GM19043 (cell line): ENCODE data around the gene NKAIN1.
"Not testable (repeated sequence)": the region's sequence is repeated elsewhere in the genome, so short reads cannot be mapped to it uniquely, and the experiment has no call there.

ENCODE experiments used
- ATAC-seq: cut with Tn5 transposase; IDR thresholded peaks from one replicate; pipeline ENCODE4 v1.9.1; 2021; ENCODE audit warnings: low read depth; ENCODE audit not compliant: unreplicated experiment

Gene NKAIN1

DNA sequence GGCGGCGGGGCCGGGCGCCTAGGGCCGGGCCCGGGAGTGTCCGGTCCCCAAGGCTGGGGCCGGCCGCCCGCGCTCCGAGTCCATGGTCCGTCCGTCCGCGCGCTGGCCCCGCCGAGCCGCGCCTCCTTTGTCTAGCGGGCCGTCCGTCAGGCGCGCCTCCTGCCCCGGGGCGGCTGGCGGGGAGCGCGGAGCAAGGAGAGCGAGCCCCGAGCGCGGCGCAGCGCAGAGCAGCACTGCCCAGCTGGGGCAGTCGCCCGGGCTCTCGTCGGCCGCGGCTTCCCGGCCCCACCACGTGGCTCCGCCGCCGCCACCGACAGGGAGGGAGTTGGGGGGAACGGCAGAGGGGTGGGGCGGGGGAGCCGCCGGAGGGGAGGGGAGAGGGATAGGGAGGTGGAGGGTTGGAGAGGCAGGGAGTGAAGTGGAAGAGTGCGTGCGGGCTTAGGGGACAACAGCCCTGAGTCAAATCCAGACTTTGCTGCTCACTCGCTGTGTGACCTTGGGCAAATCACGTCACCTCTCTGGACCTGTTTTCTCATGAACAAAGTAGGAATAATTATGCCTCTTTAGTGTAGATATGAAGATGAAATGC lies at the start of gene NKAIN1:
Gene NKAIN1 (minus strand): TSS at position 235 of the 589 bp plus-strand sequence. CDS start 340 bp downstream, outside the sequence.
- ATAC-seq, result no peak

DNA sequence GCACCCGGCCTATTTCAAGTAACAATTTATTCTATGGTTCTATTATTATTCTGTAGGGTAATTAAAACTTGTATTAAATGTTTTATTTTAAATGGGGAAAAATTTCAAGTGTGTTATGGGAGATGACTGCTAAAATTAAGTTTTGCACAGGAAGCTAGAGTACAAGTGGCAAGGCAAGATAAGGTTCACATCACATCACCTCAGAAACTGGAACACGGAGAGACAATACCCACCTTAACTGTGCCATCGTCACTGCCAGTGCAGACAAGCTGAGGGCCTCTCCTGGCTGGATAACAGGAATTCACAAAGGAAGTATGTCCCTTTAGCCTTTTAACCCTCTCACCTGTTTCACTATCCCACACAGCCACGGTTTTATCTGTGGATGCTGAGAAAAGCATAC lies 49.3 kb upstream of the NKAIN1 start:
- ATAC-seq, result no peak

DNA sequence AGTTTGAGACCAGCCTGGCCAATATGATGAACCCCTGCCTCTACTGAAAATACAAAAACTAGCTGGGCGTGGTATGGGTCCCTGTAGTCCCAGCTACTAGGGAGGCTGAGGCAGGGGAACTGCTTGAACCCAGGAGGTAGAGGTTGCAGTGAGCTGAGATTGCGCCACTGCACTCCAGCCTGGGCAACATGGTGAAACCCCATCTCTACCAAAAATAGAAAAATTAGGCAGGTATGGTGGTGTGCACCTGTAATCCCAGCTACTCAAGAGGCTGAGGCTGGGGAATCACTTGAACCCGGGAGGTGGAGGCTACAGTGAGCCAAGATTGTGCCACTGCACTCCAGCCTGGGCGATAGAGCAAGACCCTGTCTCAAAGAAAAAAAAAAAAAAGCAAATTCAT lies 48.1 kb upstream of the NKAIN1 start:
- not testable (repeated sequence) for ATAC-seq

DNA sequence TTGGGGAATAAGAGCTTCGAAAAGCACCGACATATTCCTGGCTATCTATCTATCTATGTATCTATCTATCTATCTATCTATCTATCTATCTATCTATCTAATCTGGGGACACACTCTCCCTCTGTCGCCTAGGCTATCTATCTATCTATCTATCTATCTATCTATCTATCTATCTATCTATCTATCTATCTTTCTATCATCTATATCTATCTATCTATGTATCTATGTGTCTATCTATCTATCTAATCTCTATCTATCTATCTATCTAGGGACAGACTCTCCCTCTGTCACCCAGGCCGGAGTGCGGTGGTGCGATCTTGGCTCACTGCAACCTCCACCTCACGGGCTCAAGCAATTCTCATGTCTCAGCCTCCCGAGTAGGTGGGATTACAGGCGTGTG lies 42.7 kb upstream of the NKAIN1 start:
- ATAC-seq, result not testable (repeated sequence)

DNA sequence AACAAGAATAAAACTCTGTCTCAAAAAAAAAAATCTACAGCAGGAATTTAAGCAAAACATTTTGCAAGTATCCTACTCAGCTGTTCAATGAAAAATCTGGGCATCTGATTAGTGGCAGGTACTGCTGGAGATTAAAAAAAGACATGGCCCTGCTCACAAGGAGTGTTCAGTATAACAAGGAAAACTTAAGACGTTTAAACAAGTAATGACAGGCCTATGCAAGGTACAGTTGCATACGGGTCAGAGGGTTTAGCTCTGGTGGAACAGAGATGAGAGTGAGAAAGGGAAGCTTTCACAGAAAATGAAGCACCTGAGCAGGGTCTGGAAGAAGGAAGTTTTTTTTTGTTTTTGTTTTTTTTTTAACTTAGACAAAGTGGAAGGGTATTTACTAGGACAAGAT lies 33.9 kb upstream of the NKAIN1 start:
- no peak for ATAC-seq

DNA sequence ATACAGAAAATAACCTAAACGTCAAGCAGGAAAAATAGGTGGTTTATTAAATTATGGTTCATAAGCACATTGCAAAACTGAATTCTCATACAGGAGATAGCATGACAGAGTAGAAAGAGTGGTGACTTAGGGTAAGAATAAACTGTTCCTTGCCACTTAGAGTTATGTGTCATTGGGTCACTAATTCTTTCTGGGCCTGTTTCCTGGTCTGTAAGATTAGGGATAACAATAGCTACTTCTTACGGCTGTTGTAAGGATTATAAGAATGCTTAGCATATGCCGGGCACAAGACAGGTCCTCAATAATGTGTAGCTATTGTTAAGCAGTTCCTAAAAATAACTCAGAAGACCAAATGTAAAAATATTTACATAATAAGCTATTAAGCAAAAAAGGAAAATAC lies 32.7 kb upstream of the NKAIN1 start:
- ATAC-seq, result no peak

DNA sequence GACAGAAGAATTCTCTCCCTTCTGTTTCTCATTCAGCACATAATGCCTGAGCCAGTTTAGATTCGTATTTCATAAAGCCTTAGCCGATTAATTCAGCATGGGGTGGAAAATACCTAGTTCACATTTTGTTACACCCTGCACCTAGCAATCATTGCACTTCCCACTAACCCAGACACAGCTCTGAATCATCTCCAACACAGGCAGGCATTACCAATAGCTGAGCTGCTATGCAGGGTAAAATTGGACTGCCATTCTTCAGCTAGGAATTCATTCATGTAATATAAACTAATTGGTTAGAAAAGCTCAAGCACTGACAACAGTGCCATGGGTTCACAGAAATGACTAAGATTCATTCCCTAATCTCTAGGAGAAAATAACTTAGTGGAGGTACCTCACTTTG lies 26.9 kb upstream of the NKAIN1 start:
- no peak for ATAC-seq

DNA sequence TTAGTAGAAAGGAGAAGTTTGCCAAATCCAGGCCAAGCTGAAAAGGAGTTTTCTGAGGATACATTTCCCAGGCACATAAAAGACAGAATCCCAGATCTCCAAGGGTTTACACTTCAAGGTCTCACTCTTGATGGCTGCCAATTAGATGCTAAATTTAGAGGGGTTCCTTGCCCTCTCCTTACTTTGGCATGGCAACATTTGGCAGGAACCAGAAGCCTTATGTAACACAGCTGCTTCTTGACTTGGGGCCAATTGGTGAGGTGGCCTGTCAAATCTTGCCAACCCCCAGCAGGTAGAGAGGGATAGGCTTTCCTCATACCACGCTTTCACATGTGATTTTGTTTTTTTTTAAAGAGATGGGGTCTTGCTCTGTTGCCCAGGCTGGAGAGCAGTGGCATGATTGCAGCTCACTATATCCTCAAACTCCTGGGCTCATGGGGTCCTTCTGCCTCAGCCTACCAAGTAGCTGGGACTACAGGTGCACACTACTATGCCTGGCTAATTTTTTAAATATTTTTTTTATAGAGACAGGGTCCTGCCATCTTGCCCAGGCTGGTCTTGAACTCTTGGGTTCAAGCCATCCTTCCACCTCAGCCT lies 25.2 kb upstream of the NKAIN1 start:
- ATAC-seq, result no peak

DNA sequence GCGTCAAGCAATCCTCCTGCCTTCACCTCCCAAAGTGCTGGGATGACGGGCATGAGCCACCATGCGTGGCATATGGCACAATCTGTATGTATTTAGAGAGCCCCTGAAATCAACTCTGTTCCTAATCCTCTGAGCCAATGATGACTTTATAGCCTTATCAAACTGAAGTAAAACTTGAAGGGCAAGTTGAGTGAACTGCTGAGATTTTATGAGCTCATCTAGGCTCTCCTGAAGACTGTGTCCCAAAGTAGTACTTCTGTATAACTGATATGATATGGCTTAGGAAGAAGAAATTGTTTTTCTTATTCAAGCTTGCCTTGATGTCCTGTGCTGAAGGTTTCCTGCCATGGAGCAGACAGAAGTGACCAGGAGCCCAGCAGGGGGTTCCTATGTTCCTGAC lies 23.7 kb upstream of the NKAIN1 start:
- ATAC-seq, result no peak

DNA sequence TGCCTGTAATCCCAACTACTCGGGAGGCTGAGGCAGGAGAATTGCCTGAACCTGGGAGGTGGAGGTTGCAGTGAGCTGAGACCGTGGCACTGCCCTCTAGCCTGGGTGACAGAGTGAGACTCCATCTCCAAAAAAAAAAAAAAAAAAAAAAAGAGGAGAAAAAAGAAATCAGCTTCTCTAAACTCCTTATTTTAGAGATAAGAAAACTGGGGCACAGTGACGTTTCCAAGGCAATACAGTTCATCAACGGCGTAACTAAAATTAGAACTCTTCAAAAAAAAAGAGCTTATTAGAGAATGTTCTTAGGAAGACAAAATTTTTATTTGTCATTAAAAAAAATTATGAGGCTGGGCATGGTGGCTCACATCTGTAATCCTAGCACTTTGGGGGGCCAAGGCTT lies 22.7 kb upstream of the NKAIN1 start:
- ATAC-seq, result not testable (repeated sequence)

DNA sequence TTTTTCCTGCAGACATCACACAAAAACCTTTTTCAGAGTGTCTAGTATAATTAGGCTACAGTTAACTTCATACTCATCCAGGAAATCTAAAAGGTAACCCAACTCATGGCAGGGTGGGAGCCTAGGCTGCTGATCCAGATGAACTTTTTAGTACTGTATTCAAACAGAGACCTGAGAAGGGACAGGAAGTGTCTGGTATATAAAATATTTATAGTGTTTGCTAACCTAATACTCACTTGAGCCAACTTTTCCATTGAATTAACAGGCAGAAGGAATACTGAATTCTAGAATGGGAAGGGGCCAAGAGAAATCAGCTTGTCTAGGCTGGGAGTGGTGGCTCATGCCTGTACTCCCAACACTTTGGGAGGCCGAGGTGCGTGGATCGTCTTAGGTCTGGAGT lies 22.2 kb upstream of the NKAIN1 start:
- ATAC-seq, result no peak

DNA sequence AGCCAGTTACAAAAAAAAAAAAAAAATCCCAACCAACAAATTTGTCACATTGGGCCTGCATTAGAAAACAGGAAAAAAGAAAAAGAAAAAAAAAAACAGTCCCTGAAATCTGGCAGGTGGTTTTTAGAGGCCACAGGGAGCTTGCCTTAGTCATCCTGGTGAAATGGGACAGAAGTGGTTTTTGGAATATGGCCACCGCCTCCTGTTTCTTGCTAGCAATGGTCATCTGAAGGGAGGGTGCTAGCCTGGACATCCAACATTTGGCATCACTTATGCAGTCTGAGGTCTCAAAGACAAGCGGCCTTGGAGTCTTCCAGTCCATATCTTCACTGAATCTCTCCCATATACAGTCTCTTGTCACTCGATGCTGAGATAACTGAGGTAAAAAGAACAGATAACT lies 20.1 kb upstream of the NKAIN1 start:
- ATAC-seq, result no peak

DNA sequence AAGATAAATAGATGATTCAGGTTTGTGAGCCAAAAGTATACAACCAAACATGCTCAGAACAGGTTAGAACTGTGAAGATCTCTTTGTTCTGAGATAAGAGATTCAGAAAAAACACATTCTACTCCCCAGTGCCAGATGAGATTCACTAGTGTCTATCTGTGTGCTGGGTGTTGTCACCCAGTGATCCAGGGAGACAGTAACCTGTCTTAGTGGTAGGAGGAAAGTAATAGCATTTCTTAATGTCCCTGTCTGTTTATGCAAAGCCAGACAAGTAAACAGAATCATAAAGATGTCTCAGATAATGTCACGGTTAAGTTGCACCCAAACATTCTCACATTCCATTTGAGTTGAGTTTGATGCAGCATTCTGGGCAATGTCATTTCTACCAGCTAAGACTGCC lies 18.9 kb upstream of the NKAIN1 start:
- no peak for ATAC-seq

DNA sequence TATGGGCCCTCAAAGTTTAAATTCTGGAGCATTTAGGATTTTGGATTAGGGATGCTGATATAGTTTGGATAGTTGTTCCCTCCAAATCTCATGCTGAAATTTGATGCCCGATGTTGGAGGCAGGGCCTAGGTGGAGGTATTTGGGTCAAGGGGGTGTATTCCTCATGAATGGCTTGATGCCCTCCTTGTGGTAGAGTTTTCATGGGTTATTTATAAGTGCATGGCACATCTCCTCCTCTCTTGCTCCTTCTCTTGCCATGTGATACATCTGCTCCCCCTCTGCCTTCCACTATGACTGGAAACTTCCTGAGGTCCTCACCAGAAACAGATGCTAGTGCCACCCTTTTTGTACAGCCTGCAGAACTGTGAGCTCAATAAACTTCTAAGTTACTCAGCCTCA lies 17.5 kb upstream of the NKAIN1 start:
- no peak for ATAC-seq

DNA sequence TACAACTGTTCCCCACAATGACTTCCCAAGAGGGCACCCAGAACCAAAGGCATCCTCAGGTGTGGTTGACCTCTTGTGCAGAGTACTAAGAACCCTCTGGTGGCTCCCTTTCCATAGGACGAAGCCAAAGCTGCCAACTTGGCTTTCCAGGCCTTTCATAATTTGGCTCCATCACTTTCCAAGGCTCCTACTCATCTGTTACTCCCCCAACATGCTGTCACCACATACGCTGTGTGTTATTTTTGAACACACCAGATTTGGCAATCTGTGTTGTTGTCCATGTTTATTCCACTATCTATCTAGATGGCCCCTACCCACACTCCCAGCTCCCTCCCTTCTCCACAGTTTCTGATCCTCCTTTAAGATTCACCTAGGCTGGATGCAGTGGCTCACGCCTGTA lies 10.2 kb upstream of the NKAIN1 start:
- ATAC-seq, result no peak

DNA sequence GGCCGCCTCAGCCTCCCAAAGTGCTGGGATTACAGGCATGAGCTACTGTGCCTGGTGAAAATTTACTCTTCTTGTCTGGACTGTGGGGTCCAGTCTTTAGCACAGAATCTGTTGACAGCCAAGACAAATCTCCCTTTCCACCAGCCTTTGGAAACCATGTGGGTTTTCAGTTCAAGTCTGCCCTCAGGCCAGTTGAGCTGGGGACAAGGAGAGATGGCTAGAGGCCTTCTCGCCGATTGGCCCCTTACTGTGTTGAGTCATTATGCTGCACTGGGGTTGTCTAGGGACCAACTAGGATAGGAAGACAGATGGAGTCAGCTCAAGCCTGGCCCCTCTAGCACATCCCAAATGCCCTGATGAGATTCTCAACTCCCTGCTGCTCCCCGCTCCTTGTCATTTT lies 8.6 kb upstream of the NKAIN1 start:
- ATAC-seq, result no peak

DNA sequence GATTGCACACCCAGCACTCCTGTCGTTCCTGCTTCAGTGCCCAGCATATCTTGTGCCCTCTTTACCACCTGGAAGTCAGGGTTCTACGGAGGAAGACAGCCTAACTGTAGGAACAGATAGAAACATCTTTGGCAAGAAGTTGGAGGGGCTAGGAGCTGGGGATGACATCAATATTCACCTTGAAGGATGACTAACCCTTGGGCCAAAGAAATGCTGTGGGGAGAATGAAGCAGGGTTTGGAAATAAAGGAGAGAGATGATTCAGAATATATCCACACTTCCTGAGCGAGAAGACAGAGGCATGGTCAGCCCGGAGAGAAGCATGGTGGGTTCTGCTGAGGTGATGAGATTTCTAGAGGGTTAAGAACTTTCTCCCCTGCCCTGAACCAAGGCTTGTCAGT lies 4.6 kb upstream of the NKAIN1 start:
- no peak for ATAC-seq

DNA sequence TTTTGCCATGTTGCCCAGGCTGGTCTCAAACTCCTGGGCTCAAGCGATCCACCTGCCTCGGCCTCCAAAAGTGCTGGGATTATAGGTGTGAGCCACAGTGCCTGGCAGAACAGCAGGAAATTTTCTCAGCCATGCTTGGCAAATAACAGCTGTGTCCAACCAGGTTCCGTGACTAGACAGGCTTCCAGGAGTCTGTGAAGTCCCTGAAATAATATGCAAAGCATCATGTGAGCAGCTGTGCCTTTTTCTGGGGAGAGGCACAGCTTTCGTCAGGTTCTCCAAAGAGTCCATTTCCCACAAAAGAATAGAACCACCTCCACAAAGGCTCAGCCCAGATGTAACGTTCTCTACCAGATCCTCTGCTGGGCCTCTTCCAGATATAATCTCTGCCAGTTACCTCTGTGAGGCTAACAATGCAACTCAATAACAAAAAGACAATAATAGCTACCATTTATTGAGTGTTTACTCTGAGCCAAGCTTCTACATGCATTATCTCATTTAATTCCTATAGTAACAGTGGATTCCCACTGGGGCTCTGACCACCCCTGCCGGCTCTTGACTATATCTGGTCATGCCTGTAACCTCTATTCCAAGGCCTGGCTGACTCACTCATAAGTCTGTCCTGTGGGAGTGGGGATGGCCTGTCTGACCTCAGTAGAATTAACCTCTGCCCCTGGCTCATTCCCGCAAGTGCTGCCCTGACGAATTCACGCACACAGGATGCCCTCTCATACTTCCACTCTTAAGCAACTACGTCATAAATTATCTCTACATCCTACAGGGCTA lies 4.0 kb upstream of the NKAIN1 start:
- ATAC-seq, result no peak

DNA sequence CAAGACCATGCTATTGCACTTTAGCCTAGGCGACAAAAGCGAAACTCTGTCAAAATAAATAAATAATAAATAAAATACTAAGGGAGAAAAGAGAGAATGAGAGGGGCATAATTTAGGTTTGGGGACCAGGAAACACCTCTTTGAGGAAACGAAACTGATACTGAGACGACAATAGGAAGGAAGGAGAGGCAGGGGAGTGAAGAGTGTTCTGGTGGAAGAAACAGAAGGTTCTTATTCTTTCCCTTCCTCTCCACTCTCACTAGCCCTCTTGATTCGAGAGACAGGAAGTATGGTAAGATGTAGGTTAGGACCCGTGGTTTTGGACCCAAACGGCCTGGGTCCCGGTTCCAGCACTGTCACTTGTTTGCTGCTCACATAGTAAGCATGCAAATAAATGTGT lies 1.6 kb upstream of the NKAIN1 start:
- no peak for ATAC-seq

DNA sequence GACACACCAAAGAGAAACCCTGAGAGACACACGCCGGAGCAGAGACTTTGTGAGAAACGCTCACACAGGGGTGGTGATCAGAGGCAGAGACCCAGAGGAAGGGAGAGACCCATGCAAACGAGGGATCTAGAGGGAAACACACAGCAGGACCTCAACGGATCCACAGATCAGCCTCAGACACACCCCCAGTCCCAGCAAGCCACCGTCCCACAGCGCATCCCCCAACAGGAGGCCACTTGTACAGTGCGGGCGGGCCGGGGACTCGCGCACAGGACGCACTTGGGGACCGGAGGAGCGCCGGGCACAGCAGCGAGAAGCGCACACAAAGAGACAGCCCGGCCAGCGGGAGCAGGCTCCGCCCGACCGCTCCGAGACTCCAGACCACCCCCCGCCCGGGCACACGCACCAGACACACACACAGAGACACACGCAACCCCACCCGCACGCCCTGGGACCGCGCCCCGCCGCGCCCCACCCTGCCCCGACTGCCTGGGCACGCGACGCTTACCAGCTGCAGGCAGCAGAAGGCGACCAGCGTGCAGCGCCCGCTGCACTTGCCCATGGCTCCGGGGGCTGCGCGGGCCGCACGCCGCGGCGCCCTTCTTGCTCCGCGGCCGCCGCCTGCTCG lies 587 bp downstream of the NKAIN1 start:
- ATAC-seq, result no peak

DNA sequence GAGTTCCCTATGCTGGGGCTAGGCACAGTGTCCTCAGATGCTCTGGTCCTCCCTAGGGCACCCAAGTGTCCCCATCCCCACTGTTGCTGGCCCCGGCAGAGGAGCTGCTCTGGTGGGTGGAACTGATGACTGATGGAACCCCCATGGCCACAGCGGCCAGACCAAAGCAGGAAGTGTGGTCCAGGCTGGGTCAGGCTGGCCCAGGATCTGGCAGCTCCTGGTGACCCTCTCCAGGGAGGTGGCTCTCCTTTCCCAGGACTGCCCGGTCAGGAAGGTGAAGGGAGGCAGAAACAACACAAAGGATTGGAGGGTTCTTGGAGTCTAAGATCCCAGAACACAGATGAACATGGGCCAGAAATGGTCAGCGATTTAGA lies 1.1 kb downstream of the NKAIN1 start:
- ATAC-seq, result no peak

DNA sequence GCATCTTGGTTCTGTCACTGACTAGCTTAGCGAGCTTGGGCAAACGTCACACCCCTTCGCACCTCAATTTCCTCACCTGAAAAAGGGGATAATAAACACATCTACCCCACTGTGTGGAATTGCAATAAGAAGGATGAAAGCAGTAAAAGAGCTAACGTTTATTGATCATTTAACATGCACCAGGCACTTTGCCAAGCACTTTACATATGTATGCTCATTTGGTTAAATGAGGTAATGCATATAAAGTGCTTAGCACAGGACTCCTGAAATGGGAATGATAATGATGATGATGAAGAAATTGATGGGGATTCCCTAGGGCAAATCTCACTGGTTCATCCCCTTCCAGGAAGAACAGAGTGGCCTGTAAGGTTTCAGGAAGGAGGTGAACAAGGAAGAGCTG lies 4.8 kb downstream of the NKAIN1 start:
- no peak for ATAC-seq
